HEK293 (cell line): Measurements from ENCODE around the gene CABLES2.

Experiments
- CTCF ChIA-PET: fragments of 350-600 bp; formaldehyde crosslinking; extraction: SDS; loops from one replicate; lab custom pipeline; 2021; ENCODE audit warnings: antibody characterized with exemption; lab: Yijun Ruan, JAX
- POLR2A ChIA-PET: fragments of 300-600 bp; formaldehyde crosslinking; extraction: SDS; loops from one replicate; lab custom pipeline; 2020; ENCODE audit warnings: antibody characterized with exemption, inconsistent platforms; lab: Yijun Ruan, JAX
- H3K27ac ChIP-seq: fragments of 200-500 bp; sonication (Bioruptor generic); 2 replicates; pipeline ENCODE4 v1.5.1; 2014; ENCODE audit warnings: low read depth, low read length, control low read depth, inconsistent platforms; ENCODE audit errors: extremely low read depth
- H3K36me3 ChIP-seq, 2 experiments: fragments of 200-500 bp in 1 of 2; sonication (Bioruptor generic) in 1 of 2; 1 replicate in 1 of 2; 2 replicates in 1 of 2; pipeline ENCODE4 v1.5.1; 2014 to 2017; ENCODE audit warnings: inconsistent platforms in 2 of 2, low read length in 2 of 2; ENCODE audit not compliant: control insufficient read depth in 2 of 2, insufficient read depth in 1 of 2
- H3K4me1 ChIP-seq: fragments of 200-500 bp; sonication (Bioruptor generic); 2 replicates; pipeline ENCODE4 v1.5.1; 2014; ENCODE audit warnings: mild to moderate bottlenecking, low read length, inconsistent platforms; ENCODE audit not compliant: control insufficient read depth, insufficient read depth
- H3K4me3 ChIP-seq: 2 replicates; pipeline ENCODE4 v1.5.1; 2011; ENCODE audit warnings: low read depth, mild to moderate bottlenecking, control low read depth, low read length, moderate library complexity
- H3K9me3 ChIP-seq: fragments of 200-500 bp; sonication (Bioruptor generic); 2 replicates; pipeline ENCODE4 v1.5.1; 2014; ENCODE audit warnings: low read depth, low read length, inconsistent platforms; ENCODE audit not compliant: control insufficient read depth, insufficient read depth
- EGR2 ChIP-seq: fragments of 450-650 bp; formaldehyde crosslinking; IDR thresholded peaks from 2 replicates; pipeline ENCODE4 v1.5.1; 2016; ENCODE audit warnings: low read depth, missing biosample characterization, missing genetic modification characterization
- GLIS1 ChIP-seq: fragments of 450-650 bp; formaldehyde crosslinking; IDR thresholded peaks from 2 replicates; pipeline ENCODE4 v1.5.1; 2016; ENCODE audit warnings: missing biosample characterization, missing genetic modification characterization
- HIC1 ChIP-seq: fragments of 450-650 bp; formaldehyde crosslinking; IDR thresholded peaks from 2 replicates; pipeline ENCODE4 v1.5.1; 2016; ENCODE audit warnings: missing biosample characterization, missing genetic modification characterization
- OVOL3 ChIP-seq: fragments of 450-650 bp; formaldehyde crosslinking; IDR thresholded peaks from 2 replicates; pipeline ENCODE4 v1.5.1; 2016; ENCODE audit warnings: missing biosample characterization, missing genetic modification characterization
- PATZ1 ChIP-seq: fragments of 450-650 bp; formaldehyde crosslinking; IDR thresholded peaks from 2 replicates; pipeline ENCODE4 v1.5.1; 2016; ENCODE audit warnings: missing biosample characterization, missing genetic modification characterization
- REST ChIP-seq: fragments of 450-650 bp; formaldehyde crosslinking; IDR thresholded peaks from 2 replicates; pipeline ENCODE4 v1.5.1; 2016; ENCODE audit warnings: missing biosample characterization, missing genetic modification characterization
- SALL2 ChIP-seq: fragments of 450-650 bp; formaldehyde crosslinking; IDR thresholded peaks from 2 replicates; pipeline ENCODE4 v1.5.0; 2017; ENCODE audit warnings: missing biosample characterization, mild to moderate bottlenecking, missing genetic modification characterization, borderline replicate concordance
- TRIM28 ChIP-seq: IDR thresholded peaks from 2 replicates; pipeline ENCODE4 v1.6.1; 2011; ENCODE audit warnings: low read length, control low read depth, borderline replicate concordance
- ZBTB10 ChIP-seq: fragments of 450-650 bp; formaldehyde crosslinking; IDR thresholded peaks from 2 replicates; pipeline ENCODE4 v1.5.1; 2016; ENCODE audit warnings: missing biosample characterization, missing genetic modification characterization
- ZBTB17 ChIP-seq: fragments of 450-650 bp; formaldehyde crosslinking; IDR thresholded peaks from 2 replicates; pipeline ENCODE4 v1.5.1; 2016; ENCODE audit warnings: missing biosample characterization, missing genetic modification characterization
- ZNF132 ChIP-seq: fragments of 450-650 bp; formaldehyde crosslinking; IDR thresholded peaks from 2 replicates; pipeline ENCODE4 v1.5.1; 2017; ENCODE audit warnings: missing biosample characterization, missing genetic modification characterization, borderline replicate concordance
- ZNF138 ChIP-seq: fragments of 450-650 bp; formaldehyde crosslinking; IDR thresholded peaks from 2 replicates; pipeline ENCODE4 v1.5.1; 2016; ENCODE audit warnings: missing biosample characterization, missing genetic modification characterization, borderline replicate concordance
- ZNF529 ChIP-seq: fragments of 450-650 bp; formaldehyde crosslinking; IDR thresholded peaks from 2 replicates; pipeline ENCODE4 v1.5.1; 2017; ENCODE audit warnings: missing genetic modification characterization, missing biosample characterization; ENCODE audit not compliant: insufficient replicate concordance
- ZNF555 ChIP-seq: fragments of 450-650 bp; formaldehyde crosslinking; conservative IDR thresholded peaks from 2 replicates; pipeline ENCODE4 v1.5.1; 2017; ENCODE audit warnings: missing biosample characterization, mild to moderate bottlenecking, missing genetic modification characterization, inconsistent platforms
- ZNF621 ChIP-seq: fragments of 450-650 bp; formaldehyde crosslinking; IDR thresholded peaks from 2 replicates; pipeline ENCODE4 v1.5.1; 2017; ENCODE audit warnings: missing biosample characterization, missing genetic modification characterization
- ZNF670 ChIP-seq: fragments of 450-650 bp; formaldehyde crosslinking; IDR thresholded peaks from 2 replicates; pipeline ENCODE4 v1.5.1; 2016; ENCODE audit warnings: missing biosample characterization, missing genetic modification characterization, low read depth
- ZNF777 ChIP-seq: fragments of 450-650 bp; formaldehyde crosslinking; IDR thresholded peaks from 2 replicates; pipeline ENCODE4 v1.5.1; 2017; ENCODE audit warnings: missing biosample characterization, missing genetic modification characterization, borderline replicate concordance
- ZNF791 ChIP-seq: fragments of 450-650 bp; formaldehyde crosslinking; IDR thresholded peaks from 2 replicates; pipeline ENCODE4 v1.5.1; 2016; ENCODE audit warnings: missing biosample characterization, missing genetic modification characterization
- ZNF830 ChIP-seq: fragments of 450-650 bp; IDR thresholded peaks from 2 replicates; pipeline ENCODE4 v1.5.0; 2018; ENCODE audit warnings: missing biosample characterization, missing genetic modification characterization, low read depth, mild to moderate bottlenecking, moderate library complexity
- TF ChIP-seq, protein P1 (sequence below): fragments of 450-650 bp; formaldehyde crosslinking; IDR thresholded peaks from 2 replicates; pipeline ENCODE4 v1.5.1; 2016; ENCODE audit warnings: missing biosample characterization, missing genetic modification characterization, borderline replicate concordance

The CABLES2 gene

DNA sequence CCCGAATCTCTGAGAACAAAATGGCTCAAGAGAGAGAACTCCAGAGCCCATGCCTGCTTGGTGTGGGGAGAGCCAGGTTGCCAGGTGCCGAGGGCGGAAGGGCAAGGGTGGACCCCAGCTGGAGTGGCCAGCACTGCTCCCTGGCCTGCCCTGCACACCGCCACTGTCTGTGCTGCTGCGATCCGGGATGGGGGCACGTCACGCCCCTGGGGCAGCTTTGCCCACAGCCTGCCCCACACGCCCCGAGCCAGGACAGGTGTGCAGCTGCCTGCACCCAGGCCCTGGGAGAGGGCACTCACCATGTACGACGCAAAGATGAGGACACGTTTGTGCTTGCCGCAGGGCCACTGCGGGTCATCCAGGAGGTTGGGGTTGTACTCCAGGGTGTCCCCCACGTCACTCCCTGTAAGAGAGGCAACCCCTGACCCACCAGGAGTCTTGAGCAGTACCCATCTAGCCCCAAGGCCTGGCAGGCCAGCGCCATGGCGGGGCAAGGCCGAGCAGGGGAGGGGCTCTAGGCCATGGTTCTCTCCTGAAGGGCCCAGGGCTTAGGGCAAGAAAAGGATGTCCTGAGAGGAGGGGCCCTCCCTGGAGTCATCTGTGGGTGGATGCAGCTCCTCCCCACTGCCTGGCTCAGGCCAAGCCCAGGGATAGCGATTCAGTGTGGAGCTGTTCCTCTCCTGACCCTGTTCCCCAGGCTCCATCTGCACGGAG, 14.3 kb downstream of the CABLES2 start:
- ChIA-PET CTCF (interaction anchor here (1.1 to 1.6 kb wide), 2 partner anchors 10 to 107 kb away, joined by 3 to 4 read pairs; no protein-coding TSS in a partner anchor), POLR2A (no interaction called here)
- Histone ChIP-seq H3K27ac (no peak overlapping the region), H3K36me3 (peaks cover 5 to 71% of the 10 kb centered on the region in 2 experiments), H3K4me3 (no peak overlapping the region), H3K4me1 (peaks cover 5% of the 10 kb centered on the region; the same call in 1 of the 2 replicates), H3K9me3 (no peaks in the 10 kb centered on the region)
- TF ChIP-seq OVOL3 (tag by site-specific recombination), result no peak
- TF ChIP-seq PATZ1, result no peak
- no peak for TF ChIP-seq SALL2 (tag by site-specific recombination)
- peak; percentile 31; the same call in 1 of the 2 replicates for TF ChIP-seq ZBTB17 (tag by site-specific recombination)
- TF ChIP-seq ZNF138 (tag by site-specific recombination), result no peak
- TF ChIP-seq ZNF529, result no peak
- no peak for TF ChIP-seq ZNF777
- no peak for TF ChIP-seq ZNF621 (tag by site-specific recombination)
- TF ChIP-seq ZBTB10 (tag by site-specific recombination), result no peak
- 0 out of 2 replicates have a peak, but pooled peaks have one; percentile 9 for TF ChIP-seq EGR2 (tag by site-specific recombination)
- TF ChIP-seq ZNF830 (tag by site-specific recombination), result no peak
- no peak for TF ChIP-seq ZNF670 (tag by site-specific recombination)
- TF ChIP-seq ZNF555 (tag by site-specific recombination), result no peak
- TF ChIP-seq TRIM28, result no peak
- no peak for TF ChIP-seq HIC1 (tag by site-specific recombination)

- Histone ChIP-seq H3K4me3 (no peak overlapping the region), H3K4me1 (peaks cover 5% of the 10 kb centered on the region; the same call in 1 of the 2 replicates), H3K9me3 (no peaks in the 10 kb centered on the region), H3K36me3 (peaks cover 5 to 71% of the 10 kb centered on the region in 2 experiments; a peak in 2 of 3 replicates), H3K27ac (no peak overlapping the region)
- CTCF ChIA-PET, result interaction anchor here (1.1 to 1.6 kb wide), 2 partner anchors 10 to 108 kb away, joined by 3 to 4 read pairs; no protein-coding TSS in a partner anchor
- POLR2A ChIA-PET, result no interaction called here
- TF ChIP-seq REST, result no peak
- TF ChIP-seq GLIS1 (tag by site-specific recombination), result no peak
- TF ChIP-seq ZNF132 (tag by site-specific recombination), result no peak
- TF ChIP-seq, protein P1, sequence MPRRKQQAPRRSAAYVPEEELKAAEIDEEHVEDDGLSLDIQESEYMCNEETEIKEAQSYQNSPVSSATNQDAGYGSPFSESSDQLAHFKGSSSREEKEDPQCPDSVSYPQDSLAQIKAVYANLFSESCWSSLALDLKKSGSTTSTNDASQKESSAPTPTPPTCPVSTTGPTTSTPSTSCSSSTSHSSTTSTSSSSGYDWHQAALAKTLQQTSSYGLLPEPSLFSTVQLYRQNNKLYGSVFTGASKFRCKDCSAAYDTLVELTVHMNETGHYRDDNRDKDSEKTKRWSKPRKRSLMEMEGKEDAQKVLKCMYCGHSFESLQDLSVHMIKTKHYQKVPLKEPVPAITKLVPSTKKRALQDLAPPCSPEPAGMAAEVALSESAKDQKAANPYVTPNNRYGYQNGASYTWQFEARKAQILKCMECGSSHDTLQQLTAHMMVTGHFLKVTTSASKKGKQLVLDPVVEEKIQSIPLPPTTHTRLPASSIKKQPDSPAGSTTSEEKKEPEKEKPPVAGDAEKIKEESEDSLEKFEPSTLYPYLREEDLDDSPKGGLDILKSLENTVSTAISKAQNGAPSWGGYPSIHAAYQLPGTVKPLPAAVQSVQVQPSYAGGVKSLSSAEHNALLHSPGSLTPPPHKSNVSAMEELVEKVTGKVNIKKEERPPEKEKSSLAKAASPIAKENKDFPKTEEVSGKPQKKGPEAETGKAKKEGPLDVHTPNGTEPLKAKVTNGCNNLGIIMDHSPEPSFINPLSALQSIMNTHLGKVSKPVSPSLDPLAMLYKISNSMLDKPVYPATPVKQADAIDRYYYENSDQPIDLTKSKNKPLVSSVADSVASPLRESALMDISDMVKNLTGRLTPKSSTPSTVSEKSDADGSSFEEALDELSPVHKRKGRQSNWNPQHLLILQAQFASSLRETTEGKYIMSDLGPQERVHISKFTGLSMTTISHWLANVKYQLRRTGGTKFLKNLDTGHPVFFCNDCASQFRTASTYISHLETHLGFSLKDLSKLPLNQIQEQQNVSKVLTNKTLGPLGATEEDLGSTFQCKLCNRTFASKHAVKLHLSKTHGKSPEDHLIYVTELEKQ, result no peak
- no peak for TF ChIP-seq ZNF791 (tag by site-specific recombination)
These were observed 15.0 kb downstream of the CABLES2 start for GRCh38 chr20:62392077-62392418.
